Measurements from ENCODE around the gene TMEM178A. TPM values are rescaled to one million over a fixed set of nuclear protein-coding genes. Genes with fewer than 3 reads are reported as not detected.

TMEM178A gene
- total RNA-seq, 1 donor from 2014 or later = not detected

GRCh38 chr2:39658371-39658770 is 7.3 kb upstream of the TMEM178A start:
- no peak for DNase-seq
- intact Hi-C loops (cut with micrococcal nuclease) = no loop called here
- Mint-ChIP-seq H3K27me3 (peaks cover 36% of the 10 kb centered on the region), H3K36me3 (ENCODE audit: low read depth) (no peaks in the 10 kb centered on the region), H3K9me3 (peaks cover 7% of the 10 kb centered on the region), H3K27ac (no peak overlapping the region), H3K4me1 (no peaks in the 10 kb centered on the region), H3K4me3 (no peak overlapping the region)

GRCh38 chr2:39659765-39660611 is 5.7 kb upstream of the TMEM178A start:
- no peaks in the 10 kb centered on the region for H3K9me3 Mint-ChIP-seq
- no peak for DNase-seq
- no peaks in the 10 kb centered on the region for H3K4me1 Mint-ChIP-seq
- intact Hi-C loops (cut with micrococcal nuclease) = no loop called here
- H3K27me3 Mint-ChIP-seq = peaks cover 48% of the 10 kb centered on the region
- H3K36me3 Mint-ChIP-seq (ENCODE audit: low read depth) = no peaks in the 10 kb centered on the region
- H3K4me3 Mint-ChIP-seq = no peak overlapping the region
- no peak overlapping the region for H3K27ac Mint-ChIP-seq

- intact Hi-C loops (cut with micrococcal nuclease) = no loop called here
Observed at GRCh38 chr2:39660612-39661236, 5.0 kb upstream of the TMEM178A start.

GRCh38 chr2:39661826-39662225 is 3.9 kb upstream of the TMEM178A start:
- no peak for DNase-seq
- intact Hi-C loops (cut with micrococcal nuclease) = no loop called here
- peaks cover 6% of the 10 kb centered on the region for H3K4me1 Mint-ChIP-seq
- H3K36me3 Mint-ChIP-seq (ENCODE audit: low read depth) = no peaks in the 10 kb centered on the region
- no peaks in the 10 kb centered on the region for H3K9me3 Mint-ChIP-seq
- H3K27ac Mint-ChIP-seq = no peak overlapping the region
- H3K27me3 Mint-ChIP-seq = peaks cover 56% of the 10 kb centered on the region
- H3K4me3 Mint-ChIP-seq = no peak overlapping the region

More at GRCh38 chr2:39660612-39661236, 5.0 kb upstream of the TMEM178A start:
- no peaks in the 10 kb centered on the region for H3K36me3 Mint-ChIP-seq (ENCODE audit: low read depth)
- H3K27me3 Mint-ChIP-seq = peaks cover 53% of the 10 kb centered on the region
- no peak overlapping the region for H3K27ac Mint-ChIP-seq
- no peak for DNase-seq
- H3K4me3 Mint-ChIP-seq = no peak overlapping the region
- H3K4me1 Mint-ChIP-seq = peaks cover 2% of the 10 kb centered on the region
- no peaks in the 10 kb centered on the region for H3K9me3 Mint-ChIP-seq

GRCh38 chr2:39663187-39663930 is 2.4 kb upstream of the TMEM178A start:
- H3K9me3 Mint-ChIP-seq = no peaks in the 10 kb centered on the region
- H3K4me3 Mint-ChIP-seq = no peak overlapping the region
- intact Hi-C loops (cut with micrococcal nuclease) = no loop called here
- no peak overlapping the region for H3K27ac Mint-ChIP-seq
- peaks cover 69% of the 10 kb centered on the region for H3K27me3 Mint-ChIP-seq
- DNase-seq = no peak
- peaks cover 6% of the 10 kb centered on the region for H3K4me1 Mint-ChIP-seq
- peaks cover 1% of the 10 kb centered on the region for H3K36me3 Mint-ChIP-seq (ENCODE audit: low read depth)

- Mint-ChIP-seq H3K27ac (no peak overlapping the region), H3K4me3 (no peak overlapping the region), H3K9me3 (no peaks in the 10 kb centered on the region), H3K27me3 (peaks cover 75% of the 10 kb centered on the region), H3K4me1 (peaks cover 6% of the 10 kb centered on the region), H3K36me3 (ENCODE audit: low read depth) (peaks cover 1% of the 10 kb centered on the region)
- intact Hi-C loops (cut with micrococcal nuclease) = no loop called here
- DNase-seq = no peak
Observed at GRCh38 chr2:39664232-39664887, 1.4 kb upstream of the TMEM178A start.

- Mint-ChIP-seq H3K4me1 (peaks cover 6% of the 10 kb centered on the region), H3K9me3 (no peaks in the 10 kb centered on the region), H3K27ac (no peak overlapping the region), H3K27me3 (peaks cover 74% of the 10 kb centered on the region), H3K4me3 (peak overlapping the region; percentile 68), H3K36me3 (ENCODE audit: low read depth) (peaks cover 1% of the 10 kb centered on the region)
- no peak for DNase-seq
- intact Hi-C loops (cut with micrococcal nuclease) = no loop called here
Observed at GRCh38 chr2:39664888-39665591, 677 bp upstream of the TMEM178A start.

GRCh38 chr2:39666491-39667101 is 879 bp downstream of the TMEM178A start:
- no peak overlapping the region for H3K27ac Mint-ChIP-seq
- peak overlapping the region; percentile 69 for H3K4me3 Mint-ChIP-seq
- intact Hi-C loops (cut with micrococcal nuclease) = no loop called here
- H3K27me3 Mint-ChIP-seq = peaks cover 78% of the 10 kb centered on the region
- H3K4me1 Mint-ChIP-seq = peaks cover 6% of the 10 kb centered on the region
- H3K36me3 Mint-ChIP-seq (ENCODE audit: low read depth) = peaks cover 1% of the 10 kb centered on the region
- no peak for DNase-seq
- H3K9me3 Mint-ChIP-seq = no peaks in the 10 kb centered on the region

GRCh38 chr2:39667104-39667885 is 1.6 kb downstream of the TMEM178A start:
- no peaks in the 10 kb centered on the region for H3K9me3 Mint-ChIP-seq
- peaks cover 1% of the 10 kb centered on the region for H3K36me3 Mint-ChIP-seq (ENCODE audit: low read depth)
- H3K4me3 Mint-ChIP-seq = peak overlapping the region; percentile 50
- peaks cover 6% of the 10 kb centered on the region for H3K4me1 Mint-ChIP-seq
- intact Hi-C loops (cut with micrococcal nuclease) = no loop called here
- no peak for DNase-seq
- no peak overlapping the region for H3K27ac Mint-ChIP-seq
- H3K27me3 Mint-ChIP-seq = peaks cover 77% of the 10 kb centered on the region

- Mint-ChIP-seq H3K27me3 (peaks cover 74% of the 10 kb centered on the region), H3K4me3 (no peak overlapping the region), H3K27ac (no peak overlapping the region), H3K4me1 (peaks cover 6% of the 10 kb centered on the region), H3K9me3 (no peaks in the 10 kb centered on the region), H3K36me3 (ENCODE audit: low read depth) (peaks cover 1% of the 10 kb centered on the region)
- intact Hi-C loops (cut with micrococcal nuclease) = no loop called here
- DNase-seq = no peak
Observed at GRCh38 chr2:39667886-39668276, 2.2 kb downstream of the TMEM178A start.

- Mint-ChIP-seq H3K9me3 (no peaks in the 10 kb centered on the region), H3K4me3 (no peak overlapping the region), H3K27me3 (peaks cover 66% of the 10 kb centered on the region), H3K4me1 (peaks cover 6% of the 10 kb centered on the region), H3K27ac (no peak overlapping the region), H3K36me3 (ENCODE audit: low read depth) (peaks cover 1% of the 10 kb centered on the region)
- intact Hi-C loops (cut with micrococcal nuclease) = no loop called here
- no peak for DNase-seq
Observed at GRCh38 chr2:39668576-39669080, 2.9 kb downstream of the TMEM178A start.

- Mint-ChIP-seq H3K27me3 (peaks cover 46% of the 10 kb centered on the region), H3K4me1 (peaks cover 1% of the 10 kb centered on the region), H3K4me3 (no peak overlapping the region), H3K27ac (no peak overlapping the region), H3K36me3 (ENCODE audit: low read depth) (peaks cover 1% of the 10 kb centered on the region), H3K9me3 (no peaks in the 10 kb centered on the region)
- DNase-seq = no peak
- intact Hi-C loops (cut with micrococcal nuclease) = no loop called here
Observed at GRCh38 chr2:39671604-39672003, 5.9 kb downstream of the TMEM178A start.

Data from activated CD4-positive, alpha-beta T cell treated with anti-CD3 and anti-CD28 coated beads, Interleukin-2, amount 10 ng/mL, durations not matched to agents 24 days and 14 days (primary cell).